Left ventricle myocardium inferior (tissue), 1 donor: ENCODE measurements around the gene CACNG3. TPM values are rescaled to one million over a fixed set of nuclear protein-coding genes. Genes with fewer than 3 reads are reported as not detected.
"Not testable (repeated sequence)": the region's sequence is repeated elsewhere in the genome, so short reads cannot be mapped to it uniquely, and the experiment has no call there.

Experiments
- DNase-seq: peaks from one replicate; pipeline ENCODE4 v3.0.0-alpha.2; 2020
- H3K27ac ChIP-seq: fragments of 200-600 bp; replicated peaks from 2 replicates; pipeline ENCODE4 v1.8.0; 2021
- H3K27me3 ChIP-seq: fragments of 200-600 bp; 2 replicates; pipeline ENCODE4 v1.8.0; 2021; ENCODE audit warnings: low read depth
- H3K36me3 ChIP-seq: fragments of 200-600 bp; 2 replicates; pipeline ENCODE4 v1.8.0; 2021
- H3K4me1 ChIP-seq: fragments of 200-600 bp; 2 replicates; pipeline ENCODE4 v1.8.0; 2021
- H3K4me3 ChIP-seq: fragments of 200-600 bp; 2 replicates; pipeline ENCODE4 v1.8.0; 2021; ENCODE audit warnings: mild to moderate bottlenecking, moderate library complexity
- H3K9me3 ChIP-seq: fragments of 200-600 bp; replicated peaks from 2 replicates; pipeline ENCODE4 v1.8.0; 2021
- intact Hi-C: fragments of 100-400 bp; cut with micrococcal nuclease; formaldehyde crosslinking; loops from one replicate; pipeline ENCODE4 v1.11.0; 2022
- total RNA-seq: library from RNA; stranded (reverse); fragmentation: NEBNext Ultra II Directional; extraction: Animal tissue kit (Norgen Biotek cat#: 25700); gene quantifications from one replicate; pipeline ENCODE4 v1.2.1, GENCODE V29; 2021
- TF ChIP-seq, protein P1 (sequence below): fragments of 200-600 bp; IDR thresholded peaks from 2 replicates; pipeline ENCODE4 v1.8.0; 2021; ENCODE audit warnings: antibody characterized with exemption, mild to moderate bottlenecking, borderline replicate concordance
- donor health status: DM: no; HTN: yes; CAD: no; lungs with severe emphysema.

Gene CACNG3
- total RNA-seq, 1 donor from 2014 or later = not detected

DNA sequence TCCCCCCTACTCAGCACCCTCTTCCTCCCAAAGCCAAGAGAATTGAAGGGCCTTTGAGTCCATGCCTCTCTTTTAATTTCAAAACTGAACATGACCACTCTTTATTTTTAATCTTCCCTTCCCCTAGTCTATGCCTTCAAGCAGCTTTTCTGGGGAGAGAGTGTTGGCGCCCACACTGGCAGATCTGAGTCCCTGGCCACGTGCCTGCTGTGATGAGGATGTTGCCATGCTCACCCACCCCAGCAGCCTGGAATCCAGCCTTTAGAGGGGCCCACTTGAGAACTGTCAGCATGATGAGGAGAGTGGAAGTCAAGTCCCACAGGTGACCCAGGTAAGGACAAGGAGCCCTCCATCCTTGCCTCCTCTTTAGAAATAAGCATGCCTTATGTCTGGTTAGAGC, 20.3 kb upstream of the CACNG3 start:
- Histone ChIP-seq H3K27me3 (peaks cover 16% of the 10 kb centered on the region), H3K4me3 (no peak overlapping the region), H3K9me3 (peaks cover 23% of the 10 kb centered on the region), H3K4me1 (no peaks in the 10 kb centered on the region), H3K36me3 (no peaks in the 10 kb centered on the region), H3K27ac (no peak overlapping the region)
- intact Hi-C loops = no loop called here
- TF ChIP-seq, protein P1, sequence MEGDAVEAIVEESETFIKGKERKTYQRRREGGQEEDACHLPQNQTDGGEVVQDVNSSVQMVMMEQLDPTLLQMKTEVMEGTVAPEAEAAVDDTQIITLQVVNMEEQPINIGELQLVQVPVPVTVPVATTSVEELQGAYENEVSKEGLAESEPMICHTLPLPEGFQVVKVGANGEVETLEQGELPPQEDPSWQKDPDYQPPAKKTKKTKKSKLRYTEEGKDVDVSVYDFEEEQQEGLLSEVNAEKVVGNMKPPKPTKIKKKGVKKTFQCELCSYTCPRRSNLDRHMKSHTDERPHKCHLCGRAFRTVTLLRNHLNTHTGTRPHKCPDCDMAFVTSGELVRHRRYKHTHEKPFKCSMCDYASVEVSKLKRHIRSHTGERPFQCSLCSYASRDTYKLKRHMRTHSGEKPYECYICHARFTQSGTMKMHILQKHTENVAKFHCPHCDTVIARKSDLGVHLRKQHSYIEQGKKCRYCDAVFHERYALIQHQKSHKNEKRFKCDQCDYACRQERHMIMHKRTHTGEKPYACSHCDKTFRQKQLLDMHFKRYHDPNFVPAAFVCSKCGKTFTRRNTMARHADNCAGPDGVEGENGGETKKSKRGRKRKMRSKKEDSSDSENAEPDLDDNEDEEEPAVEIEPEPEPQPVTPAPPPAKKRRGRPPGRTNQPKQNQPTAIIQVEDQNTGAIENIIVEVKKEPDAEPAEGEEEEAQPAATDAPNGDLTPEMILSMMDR = no peak
- no peak for DNase-seq

DNA sequence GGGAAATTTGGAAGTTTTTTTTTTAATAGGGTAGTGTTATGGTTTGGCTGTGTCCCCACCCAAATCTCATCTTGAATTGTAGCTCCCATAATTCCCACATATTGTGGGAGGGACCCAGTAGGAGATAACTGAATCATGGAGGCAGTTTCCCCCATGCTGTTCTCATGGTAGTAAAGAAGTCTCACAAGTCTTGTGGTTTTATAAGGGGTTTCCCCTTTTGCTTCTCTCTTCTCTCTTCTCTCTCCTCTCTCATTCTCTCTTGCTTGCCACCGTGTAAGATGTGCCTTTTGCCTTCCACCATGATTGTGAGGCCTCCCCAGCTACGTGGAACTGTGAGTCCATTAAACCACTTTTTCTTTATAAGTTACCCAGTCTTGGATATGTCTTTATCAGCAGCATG, 17.3 kb upstream of the CACNG3 start:
- H3K27ac ChIP-seq, DNase-seq, H3K36me3 ChIP-seq, intact Hi-C loops, H3K4me3 ChIP-seq, H3K4me1 ChIP-seq: not testable (repeated sequence)
- H3K27me3 ChIP-seq = peaks cover 18% of the 10 kb centered on the region
- H3K9me3 ChIP-seq = peaks cover 23% of the 10 kb centered on the region

DNA sequence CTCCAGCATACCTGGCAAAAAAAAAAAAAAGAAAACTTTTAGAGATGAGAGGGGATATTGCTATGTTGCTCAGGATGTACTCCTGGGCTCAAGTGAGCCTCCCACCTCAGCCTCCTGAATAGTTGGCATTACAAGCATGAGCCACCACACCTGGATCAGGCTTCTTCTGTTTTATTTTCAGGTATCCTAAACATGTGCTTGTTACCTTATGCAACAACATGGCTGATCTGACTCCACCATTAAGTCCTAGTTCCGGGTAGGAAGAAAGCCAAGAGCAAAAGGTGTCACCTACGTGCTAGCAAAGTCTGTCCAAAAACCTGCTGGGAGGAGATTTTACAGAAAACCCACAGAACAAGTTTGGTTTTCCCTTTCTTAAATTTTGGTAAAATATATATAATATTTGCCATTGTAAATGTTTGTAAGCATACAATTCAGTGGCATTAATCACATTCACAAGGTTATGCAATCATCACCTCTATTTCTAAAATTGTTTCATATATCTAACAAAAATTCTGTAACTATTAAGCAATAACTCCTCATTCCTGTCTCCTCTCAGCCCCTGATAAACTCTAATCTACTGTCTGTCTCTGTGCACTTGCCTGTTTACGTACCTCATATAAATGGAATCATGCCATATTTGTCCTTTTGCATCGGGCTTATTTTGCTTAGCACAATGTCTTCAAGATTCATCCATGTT, 9.1 kb upstream of the CACNG3 start:
- no peaks in the 10 kb centered on the region for H3K4me1 ChIP-seq
- no peak overlapping the region for H3K4me3 ChIP-seq
- DNase-seq = no peak
- TF ChIP-seq, protein P1 = no peak
- H3K36me3 ChIP-seq = no peaks in the 10 kb centered on the region
- H3K27ac ChIP-seq = no peak overlapping the region
- no peaks in the 10 kb centered on the region for H3K9me3 ChIP-seq
- peaks cover 63% of the 10 kb centered on the region for H3K27me3 ChIP-seq
- intact Hi-C loops = no loop called here

DNA sequence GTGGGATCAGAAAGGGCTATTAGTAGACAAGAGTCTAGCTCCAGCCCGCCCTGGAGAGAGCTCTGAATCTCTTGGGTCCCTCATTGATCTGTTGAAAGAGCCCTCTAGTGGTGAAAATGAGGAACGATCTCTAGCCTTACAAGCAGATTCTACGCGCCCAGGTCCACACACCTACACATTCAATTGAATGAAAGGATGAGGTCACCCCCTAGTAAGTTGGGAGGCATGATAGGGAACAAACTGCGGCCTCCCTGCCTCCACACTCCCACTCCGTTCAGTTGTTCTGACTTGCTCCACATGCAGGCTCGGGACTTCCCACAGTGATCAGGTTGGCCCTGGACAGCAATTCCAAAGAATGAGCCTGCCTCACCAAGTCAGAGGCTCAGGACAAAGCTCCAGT, 2.9 kb upstream of the CACNG3 start:
- TF ChIP-seq, protein P1 = peak; percentile 76
- H3K4me3 ChIP-seq = no peak overlapping the region
- peaks cover 75% of the 10 kb centered on the region for H3K27me3 ChIP-seq
- no peaks in the 10 kb centered on the region for H3K36me3 ChIP-seq
- H3K27ac ChIP-seq = no peak overlapping the region
- no peaks in the 10 kb centered on the region for H3K4me1 ChIP-seq
- no peaks in the 10 kb centered on the region for H3K9me3 ChIP-seq
- intact Hi-C loops = loop anchor here (10.0 kb wide), 1 partner anchor 178 kb away; no protein-coding TSS in a partner anchor
- no peak for DNase-seq

DNA sequence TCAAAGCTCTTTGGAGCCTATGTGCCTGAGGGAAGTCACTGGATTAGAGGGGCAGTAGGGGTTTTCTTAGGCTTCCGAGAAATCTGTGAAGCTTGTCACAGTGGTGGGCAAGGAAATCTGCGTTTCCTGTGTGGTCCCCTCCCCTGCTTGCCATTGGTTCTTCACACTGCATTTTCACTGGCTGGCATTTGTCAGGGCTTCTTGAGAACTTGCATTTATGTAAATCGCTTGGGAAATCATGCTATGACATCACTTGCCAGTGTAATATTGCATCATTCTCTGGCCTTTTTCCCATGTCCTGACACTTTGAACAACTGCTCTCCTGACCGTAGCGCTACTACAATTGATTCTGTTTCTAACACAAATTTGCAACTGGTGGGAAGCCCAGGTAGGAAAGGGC, 1.8 kb downstream of the CACNG3 start:
- Histone ChIP-seq H3K9me3 (no peaks in the 10 kb centered on the region), H3K27me3 (peaks cover 97% of the 10 kb centered on the region), H3K36me3 (no peaks in the 10 kb centered on the region), H3K27ac (no peak overlapping the region), H3K4me3 (no peak overlapping the region), H3K4me1 (no peaks in the 10 kb centered on the region)
- intact Hi-C loops = loop anchor here (10.0 kb wide), 1 partner anchor 183 kb away; no protein-coding TSS in a partner anchor
- DNase-seq = no peak
- TF ChIP-seq, protein P1 = no peak

DNA sequence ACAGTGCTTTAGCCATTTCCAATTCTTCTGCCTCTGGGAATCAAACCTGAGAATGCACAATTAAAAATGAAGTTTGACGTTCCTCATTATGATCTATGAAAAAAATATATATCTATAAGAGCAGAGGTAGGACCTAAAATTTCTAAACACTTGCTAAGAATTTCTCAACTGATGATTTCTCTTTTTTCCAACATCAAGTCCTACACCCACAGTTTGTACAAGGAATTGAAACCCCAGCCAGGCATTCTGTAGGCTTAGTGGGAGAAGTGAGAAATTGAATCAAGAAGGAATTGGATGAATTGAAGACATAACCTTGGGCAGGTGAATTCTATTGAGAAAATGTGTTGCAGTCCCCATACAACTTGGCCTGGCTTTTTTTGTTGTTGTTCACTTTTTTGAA, 2.7 kb downstream of the CACNG3 start:
- Histone ChIP-seq H3K9me3 (no peaks in the 10 kb centered on the region), H3K4me1 (no peaks in the 10 kb centered on the region), H3K36me3 (no peaks in the 10 kb centered on the region), H3K4me3 (no peak overlapping the region), H3K27ac (no peak overlapping the region), H3K27me3 (peaks cover 97% of the 10 kb centered on the region)
- TF ChIP-seq, protein P1 = no peak
- no peak for DNase-seq
- intact Hi-C loops = loop anchor here (10.0 kb wide), 1 partner anchor 184 kb away; no protein-coding TSS in a partner anchor
